GM23338 (cell line): Measurements from ENCODE around the gene PAPPA. TPM values are rescaled to one million over a fixed set of nuclear protein-coding genes. Genes with fewer than 3 reads are reported as not detected.

Experiments
- ATAC-seq: fragments of 200-7000 bp; cut with Tn5 transposase; 3 replicates; pipeline ENCODE4 v1.9.1; 2020
- DNase-seq: peaks from one replicate; pipeline ENCODE4 v3.0.0-alpha.2; 2015; ENCODE audit warnings: low spot score
- H2AFZ ChIP-seq: fragments of 200-600 bp; sonication (generic); 2 replicates; pipeline ENCODE4 v1.8.0; 2016; ENCODE audit warnings: antibody characterized with exemption, mild to moderate bottlenecking, moderate library complexity
- H3F3A ChIP-seq: fragments of 200-600 bp; sonication (generic); replicated peaks from 2 replicates; pipeline ENCODE4 v1.8.0; 2017; ENCODE audit warnings: antibody characterized with exemption, mixed run types, low read depth
- H3K27ac ChIP-seq: fragments of 200-600 bp; sonication (generic); 2 replicates; pipeline ENCODE4 v1.6.1; 2016; ENCODE audit warnings: low read depth
- H3K27me3 ChIP-seq: fragments of 200-600 bp; sonication (generic); 2 replicates; pipeline ENCODE4 v1.8.0; 2016; ENCODE audit warnings: mild to moderate bottlenecking, mixed run types, moderate library complexity; ENCODE audit not compliant: insufficient read depth
- H3K36me3 ChIP-seq: fragments of 200-600 bp; sonication (generic); 2 replicates; pipeline ENCODE4 v1.8.0; 2016; ENCODE audit warnings: mild to moderate bottlenecking; ENCODE audit not compliant: insufficient read depth
- H3K4me1 ChIP-seq: fragments of 200-600 bp; sonication (generic); 2 replicates; pipeline ENCODE4 v1.8.0; 2016; ENCODE audit warnings: mild to moderate bottlenecking, moderate library complexity; ENCODE audit not compliant: insufficient read depth
- H3K4me2 ChIP-seq: fragments of 200-600 bp; sonication (generic); 2 replicates; pipeline ENCODE4 v1.7.1; 2017; ENCODE audit warnings: mixed run types
- H3K4me3 ChIP-seq: fragments of 200-600 bp; sonication (generic); 2 replicates; pipeline ENCODE4 v1.6.1; 2016; ENCODE audit warnings: mixed run types
- H3K79me2 ChIP-seq: fragments of 200-600 bp; sonication (generic); replicated peaks from 2 replicates; pipeline ENCODE4 v1.8.0; 2017; ENCODE audit warnings: mild to moderate bottlenecking; ENCODE audit not compliant: insufficient read depth
- H3K9me2 ChIP-seq: fragments of 200-600 bp; sonication (generic); 2 replicates; pipeline ENCODE4 v1.8.0; 2017; ENCODE audit not compliant: insufficient read depth
- H4K20me1 ChIP-seq: fragments of 200-600 bp; sonication (generic); replicated peaks from 2 replicates; pipeline ENCODE4 v1.8.0; 2017; ENCODE audit warnings: mild to moderate bottlenecking; ENCODE audit not compliant: insufficient read depth
- H3K27ac Mint-ChIP-seq: 2 replicates; pipeline ENCODE4 v1.8.0; 2020; ENCODE audit warnings: inconsistent platforms, mild to moderate bottlenecking, moderate library complexity, mixed read lengths
- H3K27me3 Mint-ChIP-seq: 3 replicates; pipeline ENCODE4 v1.8.0; 2022; ENCODE audit warnings: low read depth, mild to moderate bottlenecking, moderate library complexity, mixed read lengths, inconsistent platforms; ENCODE audit not compliant: insufficient read depth, poor library complexity
- H3K36me3 Mint-ChIP-seq: 3 replicates; pipeline ENCODE4 v1.8.0; 2021; ENCODE audit warnings: low read depth, mild to moderate bottlenecking, inconsistent platforms, moderate library complexity, mixed read lengths
- H3K4me1 Mint-ChIP-seq: 3 replicates; pipeline ENCODE4 v1.8.0; 2020; ENCODE audit warnings: mild to moderate bottlenecking, inconsistent platforms, mixed read lengths
- H3K4me3 Mint-ChIP-seq: 3 replicates; pipeline ENCODE4 v1.8.0; 2021; ENCODE audit warnings: moderate library complexity, mild to moderate bottlenecking, inconsistent platforms, mixed read lengths
- H3K9me3 Mint-ChIP-seq: 3 replicates; pipeline ENCODE4 v1.8.0; 2020; ENCODE audit warnings: moderate library complexity, mild to moderate bottlenecking, inconsistent platforms, mixed read lengths
- EZH2 ChIP-seq: fragments of 200-600 bp; sonication (generic); IDR thresholded peaks from one replicate; pipeline ENCODE4 v1.8.0; 2017; ENCODE audit warnings: antibody characterized with exemption, mild to moderate bottlenecking, low read depth; ENCODE audit not compliant: unreplicated experiment
- EZH2phosphoT487 ChIP-seq: fragments of 200-600 bp; sonication (generic); IDR thresholded peaks from one replicate; pipeline ENCODE4 v1.8.1; 2018; ENCODE audit warnings: antibody characterized with exemption; ENCODE audit not compliant: unreplicated experiment
- POLR2AphosphoS5 ChIP-seq: IDR thresholded peaks from 2 replicates; pipeline ENCODE4 v1.6.1; 2016; ENCODE audit warnings: antibody characterized with exemption, low read depth
- REST ChIP-seq: IDR thresholded peaks from one replicate; pipeline ENCODE4 v1.6.1; 2018; ENCODE audit warnings: antibody characterized with exemption; ENCODE audit not compliant: unreplicated experiment
- STAT1 ChIP-seq: IDR thresholded peaks from one replicate; pipeline ENCODE4 v1.6.1; 2016; ENCODE audit warnings: antibody characterized with exemption; ENCODE audit not compliant: unreplicated experiment
- ZNF114 ChIP-seq: fragments of 250-450 bp; sonication (Bioruptor Pico); IDR thresholded peaks from 2 replicates; pipeline ENCODE4 v1.5.0; 2020; ENCODE audit warnings: mild to moderate bottlenecking, moderate library complexity
- polyA plus RNA-seq: library from polyadenylated mRNA; unstranded; fragments of >200 nt; fragmentation: Nextera tagmentation; extraction: Ambion mirVana; gene quantifications from 2 replicates; pipeline ENCODE4 v1.2.1, GENCODE V29; 2016
- total RNA-seq: library from RNA; depleted of rRNA; stranded (reverse); fragments of >200 nt; shearing (Covaris generic); gene quantifications from 2 replicates; pipeline ENCODE4 v1.2.3, GENCODE V29; 2014
- TF ChIP-seq, protein P1 (sequence below): fragments of 250-450 bp; sonication (Bioruptor Pico); IDR thresholded peaks from 2 replicates; pipeline ENCODE4 v1.5.0; 2020; ENCODE audit warnings: mild to moderate bottlenecking, moderate library complexity
- TF ChIP-seq, protein P2 (sequence below), 2 experiments: fragments of 200-600 bp in 1 of 2; sonication (generic) in 1 of 2; conservative IDR thresholded peaks; 2 replicates each; pipeline versions ENCODE4 v1.5.1 to v1.6.1; 2016 to 2017; ENCODE audit warnings: antibody characterized with exemption in 2 of 2, low read depth in 2 of 2, mild to moderate bottlenecking in 2 of 2, moderate library complexity in 1 of 2

PAPPA gene
- total and polyA plus RNA-seq, 2 experiments from 2014 or later = 0.38 to 0.66 TPM

DNA sequence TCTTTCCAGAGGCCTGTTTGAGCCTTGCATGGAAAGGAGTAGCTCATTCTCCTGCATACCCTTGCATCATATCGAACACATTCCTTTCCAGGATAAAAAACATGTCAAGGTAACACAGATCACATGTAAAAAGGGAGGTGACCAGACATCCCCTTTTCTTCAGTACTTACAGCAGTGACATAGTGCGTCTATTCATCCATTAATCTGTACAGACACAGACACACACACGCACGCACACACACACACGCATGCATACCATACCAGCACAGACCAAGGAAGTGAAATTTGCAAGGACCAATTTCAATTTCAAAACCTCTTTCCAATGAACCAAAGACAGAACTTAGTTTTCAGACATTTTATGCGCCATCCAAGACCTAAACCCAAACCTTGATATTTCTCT, 256.0 kb downstream of the PAPPA start (continued):
- TF ChIP-seq, protein P1, sequence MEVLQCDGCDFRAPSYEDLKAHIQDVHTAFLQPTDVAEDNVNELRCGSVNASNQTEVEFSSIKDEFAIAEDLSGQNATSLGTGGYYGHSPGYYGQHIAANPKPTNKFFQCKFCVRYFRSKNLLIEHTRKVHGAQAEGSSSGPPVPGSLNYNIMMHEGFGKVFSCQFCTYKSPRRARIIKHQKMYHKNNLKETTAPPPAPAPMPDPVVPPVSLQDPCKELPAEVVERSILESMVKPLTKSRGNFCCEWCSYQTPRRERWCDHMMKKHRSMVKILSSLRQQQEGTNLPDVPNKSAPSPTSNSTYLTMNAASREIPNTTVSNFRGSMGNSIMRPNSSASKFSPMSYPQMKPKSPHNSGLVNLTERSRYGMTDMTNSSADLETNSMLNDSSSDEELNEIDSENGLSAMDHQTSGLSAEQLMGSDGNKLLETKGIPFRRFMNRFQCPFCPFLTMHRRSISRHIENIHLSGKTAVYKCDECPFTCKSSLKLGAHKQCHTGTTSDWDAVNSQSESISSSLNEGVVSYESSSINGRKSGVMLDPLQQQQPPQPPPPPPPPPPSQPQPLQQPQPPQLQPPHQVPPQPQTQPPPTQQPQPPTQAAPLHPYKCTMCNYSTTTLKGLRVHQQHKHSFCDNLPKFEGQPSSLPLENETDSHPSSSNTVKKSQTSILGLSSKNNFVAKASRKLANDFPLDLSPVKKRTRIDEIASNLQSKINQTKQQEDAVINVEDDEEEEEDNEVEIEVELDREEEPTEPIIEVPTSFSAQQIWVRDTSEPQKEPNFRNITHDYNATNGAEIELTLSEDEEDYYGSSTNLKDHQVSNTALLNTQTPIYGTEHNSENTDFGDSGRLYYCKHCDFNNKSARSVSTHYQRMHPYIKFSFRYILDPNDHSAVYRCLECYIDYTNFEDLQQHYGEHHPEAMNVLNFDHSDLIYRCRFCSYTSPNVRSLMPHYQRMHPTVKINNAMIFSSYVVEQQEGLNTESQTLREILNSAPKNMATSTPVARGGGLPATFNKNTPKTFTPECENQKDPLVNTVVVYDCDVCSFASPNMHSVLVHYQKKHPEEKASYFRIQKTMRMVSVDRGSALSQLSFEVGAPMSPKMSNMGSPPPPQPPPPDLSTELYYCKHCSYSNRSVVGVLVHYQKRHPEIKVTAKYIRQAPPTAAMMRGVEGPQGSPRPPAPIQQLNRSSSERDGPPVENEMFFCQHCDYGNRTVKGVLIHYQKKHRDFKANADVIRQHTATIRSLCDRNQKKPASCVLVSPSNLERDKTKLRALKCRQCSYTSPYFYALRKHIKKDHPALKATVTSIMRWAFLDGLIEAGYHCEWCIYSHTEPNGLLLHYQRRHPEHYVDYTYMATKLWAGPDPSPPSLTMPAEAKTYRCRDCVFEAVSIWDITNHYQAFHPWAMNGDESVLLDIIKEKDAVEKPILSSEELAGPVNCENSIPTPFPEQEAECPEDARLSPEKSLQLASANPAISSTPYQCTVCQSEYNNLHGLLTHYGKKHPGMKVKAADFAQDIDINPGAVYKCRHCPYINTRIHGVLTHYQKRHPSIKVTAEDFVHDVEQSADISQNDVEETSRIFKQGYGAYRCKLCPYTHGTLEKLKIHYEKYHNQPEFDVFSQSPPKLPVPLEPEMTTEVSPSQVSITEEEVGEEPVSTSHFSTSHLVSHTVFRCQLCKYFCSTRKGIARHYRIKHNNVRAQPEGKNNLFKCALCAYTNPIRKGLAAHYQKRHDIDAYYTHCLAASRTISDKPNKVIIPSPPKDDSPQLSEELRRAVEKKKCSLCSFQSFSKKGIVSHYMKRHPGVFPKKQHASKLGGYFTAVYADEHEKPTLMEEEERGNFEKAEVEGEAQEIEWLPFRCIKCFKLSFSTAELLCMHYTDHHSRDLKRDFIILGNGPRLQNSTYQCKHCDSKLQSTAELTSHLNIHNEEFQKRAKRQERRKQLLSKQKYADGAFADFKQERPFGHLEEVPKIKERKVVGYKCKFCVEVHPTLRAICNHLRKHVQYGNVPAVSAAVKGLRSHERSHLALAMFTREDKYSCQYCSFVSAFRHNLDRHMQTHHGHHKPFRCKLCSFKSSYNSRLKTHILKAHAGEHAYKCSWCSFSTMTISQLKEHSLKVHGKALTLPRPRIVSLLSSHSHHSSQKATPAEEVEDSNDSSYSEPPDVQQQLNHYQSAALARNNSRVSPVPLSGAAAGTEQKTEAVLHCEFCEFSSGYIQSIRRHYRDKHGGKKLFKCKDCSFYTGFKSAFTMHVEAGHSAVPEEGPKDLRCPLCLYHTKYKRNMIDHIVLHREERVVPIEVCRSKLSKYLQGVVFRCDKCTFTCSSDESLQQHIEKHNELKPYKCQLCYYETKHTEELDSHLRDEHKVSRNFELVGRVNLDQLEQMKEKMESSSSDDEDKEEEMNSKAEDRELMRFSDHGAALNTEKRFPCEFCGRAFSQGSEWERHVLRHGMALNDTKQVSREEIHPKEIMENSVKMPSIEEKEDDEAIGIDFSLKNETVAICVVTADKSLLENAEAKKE = no peak
- TF ChIP-seq ZNF114 (CRISPR knock-in tag) = no peak

- H3K27me3 Mint-ChIP-seq = no peaks in the 10 kb centered on the region
- DNase-seq = no peak
- TF ChIP-seq, protein P2, sequence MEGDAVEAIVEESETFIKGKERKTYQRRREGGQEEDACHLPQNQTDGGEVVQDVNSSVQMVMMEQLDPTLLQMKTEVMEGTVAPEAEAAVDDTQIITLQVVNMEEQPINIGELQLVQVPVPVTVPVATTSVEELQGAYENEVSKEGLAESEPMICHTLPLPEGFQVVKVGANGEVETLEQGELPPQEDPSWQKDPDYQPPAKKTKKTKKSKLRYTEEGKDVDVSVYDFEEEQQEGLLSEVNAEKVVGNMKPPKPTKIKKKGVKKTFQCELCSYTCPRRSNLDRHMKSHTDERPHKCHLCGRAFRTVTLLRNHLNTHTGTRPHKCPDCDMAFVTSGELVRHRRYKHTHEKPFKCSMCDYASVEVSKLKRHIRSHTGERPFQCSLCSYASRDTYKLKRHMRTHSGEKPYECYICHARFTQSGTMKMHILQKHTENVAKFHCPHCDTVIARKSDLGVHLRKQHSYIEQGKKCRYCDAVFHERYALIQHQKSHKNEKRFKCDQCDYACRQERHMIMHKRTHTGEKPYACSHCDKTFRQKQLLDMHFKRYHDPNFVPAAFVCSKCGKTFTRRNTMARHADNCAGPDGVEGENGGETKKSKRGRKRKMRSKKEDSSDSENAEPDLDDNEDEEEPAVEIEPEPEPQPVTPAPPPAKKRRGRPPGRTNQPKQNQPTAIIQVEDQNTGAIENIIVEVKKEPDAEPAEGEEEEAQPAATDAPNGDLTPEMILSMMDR (conservative IDR thresholded peaks at IDR 0.05; ENCODE audit: low read depth in 2 of 2) = no peak
- TF ChIP-seq REST (no peak), POLR2AphosphoS5 (no peak), EZH2 (no peak), STAT1 (no peak), EZH2phosphoT487 (no peak)
Measured at GRCh38 chr9:116411506-116411905, 257.9 kb downstream of the PAPPA start.

More at GRCh38 chr9:116411506-116411905, 257.9 kb downstream of the PAPPA start:
- Histone ChIP-seq H3K4me3 (no peak overlapping the region), H3K27ac (no peak overlapping the region), H3K4me2 (no peak overlapping the region), H2AFZ (no peak overlapping the region), H3K79me2 (no peaks in the 10 kb centered on the region), H4K20me1 (0 out of 2 replicates have a peak, but pooled peaks cover 3% of the 10 kb centered on the region), H3K36me3 (no peaks in the 10 kb centered on the region), H3K27me3 (no peaks in the 10 kb centered on the region), H3K9me2 (peaks cover 8% of the 10 kb centered on the region; the same call in 1 of the 2 replicates), H3K4me1 (no peaks in the 10 kb centered on the region), H3F3A (no peaks in the 10 kb centered on the region)
- no peak for ATAC-seq
- H3K9me3 Mint-ChIP-seq = no peaks in the 10 kb centered on the region; the same call in 2 of the 3 replicates
- H3K36me3 Mint-ChIP-seq = no peaks in the 10 kb centered on the region
- no peak overlapping the region for H3K4me3 Mint-ChIP-seq
- H3K4me1 Mint-ChIP-seq = peaks cover 2% of the 10 kb centered on the region; the same call in 2 of the 3 replicates
- H3K27ac Mint-ChIP-seq = no peak overlapping the region
